ENCODE data around the gene C5orf47.
"Not testable (repeated sequence)": the region's sequence is repeated elsewhere in the genome, so short reads cannot be mapped to it uniquely, and the experiment has no call there.

C5orf47 gene

DNA sequence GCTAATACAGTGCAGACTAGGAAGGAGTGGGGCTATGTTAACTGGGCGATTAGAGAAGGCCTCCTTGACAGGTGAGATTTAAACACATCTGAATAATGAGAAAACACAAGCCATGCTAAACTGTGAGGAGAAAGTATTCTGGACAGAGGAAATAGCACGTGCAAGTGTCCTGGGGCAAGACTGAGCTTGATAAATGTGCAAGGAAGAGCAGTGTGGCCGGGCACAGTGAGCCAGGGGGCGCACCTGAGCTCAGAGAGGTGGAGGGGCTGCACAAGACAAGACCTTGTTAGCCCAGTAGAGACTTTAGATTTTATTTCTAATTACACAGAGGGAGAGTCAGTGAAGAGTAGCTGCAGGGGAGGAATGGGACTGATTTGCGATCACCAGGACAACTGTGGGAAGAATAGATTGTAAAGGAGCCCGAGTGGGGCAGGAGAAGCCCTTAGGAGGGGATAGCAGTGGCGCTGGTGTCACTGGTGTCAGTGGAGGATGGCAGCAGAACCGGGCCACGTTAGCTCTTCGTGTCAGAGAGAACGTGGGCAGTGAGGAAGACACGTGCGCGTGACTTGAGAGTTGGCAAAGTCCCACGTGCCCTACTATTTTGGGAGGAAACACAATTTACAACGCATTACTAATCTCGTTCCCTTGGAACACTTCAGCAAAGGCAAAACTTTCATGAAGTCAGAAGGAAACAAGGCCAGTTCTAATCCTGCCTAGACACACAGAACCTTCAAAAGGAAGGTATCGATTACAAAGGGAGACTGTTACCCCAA is 17.9 kb upstream of the C5orf47 start:
- no peak for DNase-seq

DNA sequence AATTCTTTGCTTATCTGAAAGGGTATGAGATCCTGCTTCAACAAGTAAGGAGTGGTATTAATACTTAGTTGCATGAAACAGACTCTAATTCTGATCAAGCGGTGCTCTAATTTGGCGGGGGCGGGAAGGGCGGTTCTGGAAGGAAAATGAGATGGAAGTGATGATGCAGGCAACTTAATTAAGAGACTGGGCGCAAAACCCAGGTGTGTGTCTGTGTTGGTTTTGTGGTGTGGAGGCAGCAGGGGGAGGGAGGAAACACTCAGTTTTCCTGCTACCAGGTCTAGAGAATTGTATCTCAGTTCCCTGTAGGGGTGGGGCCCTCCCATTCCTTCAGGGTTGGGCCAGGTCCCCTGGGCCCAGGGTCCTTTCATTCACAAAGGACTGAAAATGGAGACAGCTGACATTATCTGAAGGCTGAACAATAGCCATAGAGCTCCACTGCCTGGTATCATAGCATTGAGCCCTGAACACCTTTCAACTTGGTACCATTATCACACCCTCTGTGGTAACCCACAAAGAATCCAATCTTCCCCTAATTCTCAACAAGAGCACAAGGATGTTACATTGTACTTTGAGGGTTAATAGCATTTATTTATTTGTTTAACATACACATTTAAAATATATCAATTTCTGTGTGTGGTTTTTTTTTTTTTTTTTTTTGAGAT is 17.2 kb upstream of the C5orf47 start:
- DNase-seq: no peak

DNA sequence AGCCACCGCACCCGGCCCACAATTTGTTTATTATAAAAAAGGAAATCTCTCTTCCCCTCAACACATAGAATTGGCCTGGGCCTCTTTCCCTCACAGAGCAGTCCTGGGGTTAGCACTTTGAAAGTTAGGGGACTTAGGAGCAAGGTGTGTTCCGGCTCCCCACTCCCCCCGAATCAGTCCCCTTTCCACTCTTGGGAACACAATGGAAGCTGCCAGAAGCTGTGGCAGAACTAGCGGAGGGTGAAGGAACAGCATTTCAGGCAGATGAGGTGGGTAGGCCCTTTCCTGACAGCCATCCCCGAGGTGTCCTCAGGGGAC is 16.4 kb upstream of the C5orf47 start:
- DNase-seq: no peak

DNA sequence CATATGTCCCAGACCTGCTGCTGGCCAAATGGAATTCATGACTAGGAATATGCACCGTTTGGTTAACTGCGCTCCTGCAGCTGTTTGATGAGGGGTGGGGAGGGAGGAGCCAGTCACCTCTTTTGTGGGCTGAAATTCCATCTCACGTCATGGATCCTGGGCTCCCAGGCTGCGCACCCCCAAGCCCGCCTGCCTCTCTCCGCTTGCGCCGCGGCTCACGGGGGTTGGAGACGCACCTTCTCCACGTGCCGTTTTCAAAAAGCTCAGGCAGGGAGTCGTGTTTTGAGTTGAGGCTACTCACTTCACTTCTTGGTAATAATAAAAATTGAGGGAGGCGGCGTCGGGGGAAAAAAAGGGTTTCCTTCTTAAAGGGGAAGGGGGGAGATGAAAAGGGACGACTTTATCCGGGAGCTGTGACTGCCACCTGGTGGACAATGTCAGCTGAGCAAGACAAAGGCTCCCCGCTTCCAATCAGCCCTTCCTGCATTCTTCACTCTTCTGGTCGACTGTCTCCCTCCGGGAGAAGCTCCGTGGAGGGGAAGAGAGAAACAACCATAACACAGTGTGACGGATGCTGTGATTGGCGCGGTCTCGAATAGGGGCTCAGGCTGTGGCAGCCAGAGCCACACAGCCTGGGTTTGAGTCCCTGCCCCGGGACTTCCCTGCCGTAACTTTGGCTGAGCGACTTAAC is 15.9 kb upstream of the C5orf47 start:
- peak; percentile 86 for DNase-seq

DNA sequence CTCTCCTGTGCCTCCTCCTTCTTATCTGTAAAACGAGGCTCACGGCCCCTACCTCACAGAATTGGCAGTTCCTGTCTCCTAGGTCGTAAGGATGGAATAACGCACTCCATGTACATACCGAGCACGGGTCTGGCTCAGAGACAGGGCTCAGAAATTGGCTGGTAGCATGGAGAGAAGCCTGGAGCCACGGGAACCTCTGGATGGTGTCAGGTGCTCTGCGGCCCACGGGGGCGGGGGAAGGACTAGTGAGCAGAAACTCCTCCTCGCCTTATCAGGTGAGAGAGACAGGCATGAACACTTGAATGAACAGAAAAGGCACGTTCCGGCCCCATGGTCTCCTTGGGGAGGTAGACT is 15.4 kb upstream of the C5orf47 start:
- DNase-seq: no peak

DNA sequence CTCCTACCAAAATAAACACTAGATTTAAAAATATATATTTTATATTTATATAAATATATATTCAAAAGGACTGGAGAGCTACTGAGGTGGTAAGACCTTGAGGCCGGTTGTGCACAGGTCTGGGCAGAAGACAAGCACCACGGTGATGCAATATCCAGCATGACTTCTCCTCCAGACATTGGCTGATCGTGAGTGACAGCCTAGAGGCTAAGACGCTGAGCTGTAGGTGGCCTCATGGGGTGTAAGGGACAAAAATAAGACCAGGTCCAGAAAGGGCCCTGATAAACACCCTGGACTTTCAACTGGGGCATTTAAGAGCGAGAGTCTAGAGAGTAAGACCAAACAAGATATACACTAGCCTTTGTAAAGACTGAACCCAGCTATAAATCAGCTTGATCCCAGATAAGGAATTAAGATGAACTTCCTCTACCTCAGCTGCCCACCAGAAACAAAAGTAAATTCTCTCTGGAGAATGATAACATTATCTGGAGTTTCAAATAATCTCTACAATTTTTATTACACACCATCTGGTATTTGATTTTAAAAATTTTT is 14.2 kb upstream of the C5orf47 start:
- DNase-seq: no peak

DNA sequence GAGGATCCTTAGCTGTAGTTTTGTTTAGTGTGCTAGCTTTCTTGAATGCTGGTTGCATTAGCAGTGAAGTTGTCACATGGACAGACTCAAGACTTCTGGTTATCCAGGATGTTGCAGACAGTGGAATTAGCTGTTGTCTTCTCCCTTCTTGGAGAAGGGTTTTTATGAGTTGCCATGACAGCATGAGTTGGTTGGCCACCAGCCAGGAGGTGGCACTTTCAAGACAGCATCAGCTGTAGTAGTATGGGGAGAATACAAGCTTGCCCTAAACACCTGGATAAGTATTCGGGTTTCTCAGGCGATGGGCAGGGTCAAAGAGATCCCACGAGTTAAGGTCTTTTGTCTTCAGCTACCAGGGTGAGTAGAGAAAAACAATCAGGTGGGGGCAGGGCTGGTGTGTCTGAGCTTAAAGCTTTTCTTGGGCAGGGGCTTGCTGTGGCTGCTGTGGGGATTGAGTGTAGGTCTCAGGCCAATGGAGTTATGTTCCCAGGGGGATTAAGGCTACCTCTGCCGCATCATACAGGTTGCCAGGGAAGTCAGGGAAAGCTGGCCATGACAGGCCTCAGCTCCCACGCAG is 7.7 kb upstream of the C5orf47 start:
- DNase-seq: no peak

DNA sequence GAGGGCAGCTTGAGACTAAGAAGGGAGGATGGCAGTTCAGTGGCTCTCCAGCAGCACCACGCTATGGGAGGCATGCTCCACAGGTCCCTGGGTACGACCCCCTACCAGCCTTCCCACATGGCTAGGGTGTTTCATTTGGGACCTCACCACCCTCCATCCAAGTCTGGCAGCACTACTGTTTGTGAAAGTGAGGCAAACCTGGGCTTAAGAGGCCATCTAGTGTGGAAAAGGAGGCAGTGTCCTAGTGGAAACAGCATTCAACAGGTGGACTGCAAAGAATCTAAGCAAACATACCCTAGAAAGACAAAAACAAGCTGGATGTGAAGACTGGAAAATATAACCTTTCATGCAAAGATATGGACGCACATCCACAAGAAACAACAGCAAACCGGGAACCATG is 4.8 kb upstream of the C5orf47 start:
- DNase-seq: no peak

DNA sequence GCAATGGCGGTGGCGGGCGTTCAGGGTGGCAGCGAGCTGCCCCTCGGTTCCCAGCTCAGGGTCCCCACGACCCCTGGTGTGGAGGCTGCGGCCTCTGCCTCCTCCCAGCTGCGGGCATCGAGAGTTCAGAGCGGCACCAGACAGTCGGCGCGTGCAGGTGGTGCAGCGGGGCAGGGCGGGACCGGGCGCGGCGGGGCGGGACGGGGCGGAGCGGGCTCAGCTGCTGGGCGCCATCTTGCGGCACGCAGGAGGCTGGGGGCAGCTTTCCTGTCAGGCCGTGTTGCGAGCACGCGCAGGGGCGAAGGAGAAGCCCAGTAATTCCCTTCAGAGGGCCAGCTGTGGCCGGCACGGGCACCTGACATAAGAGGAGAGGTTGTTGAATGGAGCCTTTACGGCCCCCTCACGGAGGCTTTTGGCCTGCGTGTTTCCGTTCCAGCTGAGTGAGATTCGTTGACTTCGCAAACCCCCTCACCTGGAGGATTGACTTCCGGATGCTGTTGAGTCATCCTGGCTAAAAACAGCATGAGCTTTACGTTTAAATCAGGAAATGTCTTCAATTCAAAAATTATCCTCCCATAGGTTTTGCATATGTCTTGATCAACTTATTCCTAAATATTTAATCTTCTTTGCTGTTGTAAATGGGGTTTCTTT is 587 bp downstream of the C5orf47 start:
- no peak for DNase-seq

DNA sequence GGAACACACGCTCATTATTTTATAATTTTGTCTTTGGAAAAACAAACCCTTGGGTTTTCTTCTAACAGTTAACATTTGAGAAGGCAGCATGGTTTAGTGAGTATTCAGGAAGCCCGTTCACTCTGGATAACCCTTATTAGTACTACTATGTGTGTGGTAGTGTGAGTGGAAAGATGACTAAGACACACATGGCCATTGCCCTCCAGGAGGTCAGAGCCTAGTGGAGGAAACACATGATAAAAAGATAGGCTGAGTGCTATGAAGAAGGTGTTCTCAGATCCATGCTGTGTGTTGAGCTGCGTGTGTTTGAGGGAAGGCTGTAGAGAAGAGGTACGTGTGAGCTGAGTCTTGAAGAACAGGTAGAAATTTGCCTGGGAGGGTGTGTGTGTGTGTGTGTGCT is 8.4 kb downstream of the C5orf47 start:
- no peak for DNase-seq

DNA sequence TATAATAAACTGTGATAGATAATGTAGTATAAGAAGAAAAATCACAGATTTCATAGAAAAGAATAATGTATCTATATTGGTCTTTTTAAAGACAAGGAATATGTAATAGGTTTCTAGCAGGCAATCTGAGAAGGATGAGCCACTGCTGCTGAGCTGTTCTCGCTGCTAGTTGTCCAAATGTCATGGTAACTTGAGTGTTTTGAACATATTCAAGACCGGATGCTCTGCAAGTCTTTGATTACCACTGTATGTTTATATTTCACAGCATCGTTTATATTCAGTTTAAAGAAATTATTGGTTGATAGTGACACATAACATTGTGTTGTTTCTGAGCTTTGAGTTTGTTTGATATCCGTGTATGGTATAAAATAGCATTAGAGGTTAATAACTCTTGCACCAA is 9.6 kb downstream of the C5orf47 start:
- DNase-seq: no peak

DNA sequence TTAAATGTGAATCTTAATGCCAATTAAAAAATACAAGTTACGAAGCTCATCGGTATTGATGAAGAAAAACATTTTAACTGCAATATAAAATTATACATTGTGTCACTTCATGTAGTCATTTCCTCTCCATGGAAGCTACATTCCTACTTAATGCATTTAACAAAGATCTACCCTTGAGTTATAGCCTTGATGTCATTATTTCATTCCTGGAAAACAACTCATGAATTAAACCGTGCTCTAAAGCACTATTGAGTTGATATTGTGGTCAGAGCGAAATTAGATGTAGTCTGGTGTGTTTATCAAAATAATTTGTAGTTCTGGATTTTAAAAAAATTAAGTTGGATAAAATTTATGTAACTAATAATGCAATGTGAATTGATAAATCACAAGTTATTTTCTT is 11.1 kb downstream of the C5orf47 start:
- no peak for DNase-seq

DNA sequence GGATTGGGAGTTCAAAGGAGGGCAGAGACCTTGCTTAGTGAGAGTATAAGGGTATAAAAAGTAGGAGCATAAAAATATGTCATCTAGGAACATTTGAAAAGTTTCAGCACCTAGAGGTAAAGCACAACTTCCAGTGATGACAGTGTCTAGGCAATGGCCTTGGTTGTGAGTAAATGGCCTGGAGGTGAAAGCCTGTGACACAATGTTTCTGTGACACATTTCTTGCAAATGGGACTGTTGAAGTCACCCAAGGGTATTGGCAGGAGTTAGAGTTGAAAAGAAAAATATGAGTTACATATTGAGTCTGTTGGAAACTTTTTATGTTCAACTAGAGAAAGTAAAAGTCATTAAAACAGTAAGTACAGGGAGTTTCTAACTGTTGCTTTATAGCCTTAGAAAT is 14.8 kb downstream of the C5orf47 start:
- no peak for DNase-seq

DNA sequence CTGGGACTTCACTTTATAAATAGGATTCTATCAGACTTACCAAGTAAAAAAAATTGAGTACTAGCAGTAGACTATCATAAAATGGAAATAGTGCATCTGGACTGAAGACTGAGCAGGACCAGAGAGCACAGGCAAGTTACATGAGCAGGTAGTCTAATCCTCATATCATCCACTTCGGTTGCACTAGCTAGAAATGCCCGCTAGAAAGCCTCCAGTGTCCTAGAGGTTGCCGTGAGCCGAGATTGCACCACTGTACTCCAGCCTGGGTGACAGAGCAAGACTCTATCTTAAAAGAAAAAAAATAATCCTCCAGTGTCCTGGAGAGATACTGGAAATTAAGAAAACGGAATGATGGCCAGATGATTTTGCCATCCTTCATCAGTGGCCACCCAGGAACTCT is 20.0 kb downstream of the C5orf47 start:
- no peak for DNase-seq

DNA sequence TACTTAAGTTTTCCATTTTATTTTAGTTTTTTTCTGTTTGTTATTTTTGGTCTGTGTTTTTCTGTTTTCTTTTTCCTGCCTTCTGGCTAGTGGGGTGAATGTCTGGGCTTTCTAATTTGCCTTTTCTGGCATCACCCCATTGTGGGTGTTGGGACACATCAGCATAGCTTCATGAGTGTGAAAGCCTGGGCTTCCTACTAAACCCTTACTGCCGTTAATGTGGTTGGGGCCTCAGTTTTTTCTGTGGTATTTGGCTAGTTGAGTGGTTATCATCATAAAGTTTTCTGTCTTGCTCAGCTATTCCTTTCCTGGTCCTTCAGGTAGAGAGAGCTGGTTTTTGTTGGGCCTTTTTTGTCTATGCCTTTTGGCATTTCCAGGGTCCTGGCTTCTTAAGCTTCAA is 21.4 kb downstream of the C5orf47 start:
- DNase-seq: no peak

DNA sequence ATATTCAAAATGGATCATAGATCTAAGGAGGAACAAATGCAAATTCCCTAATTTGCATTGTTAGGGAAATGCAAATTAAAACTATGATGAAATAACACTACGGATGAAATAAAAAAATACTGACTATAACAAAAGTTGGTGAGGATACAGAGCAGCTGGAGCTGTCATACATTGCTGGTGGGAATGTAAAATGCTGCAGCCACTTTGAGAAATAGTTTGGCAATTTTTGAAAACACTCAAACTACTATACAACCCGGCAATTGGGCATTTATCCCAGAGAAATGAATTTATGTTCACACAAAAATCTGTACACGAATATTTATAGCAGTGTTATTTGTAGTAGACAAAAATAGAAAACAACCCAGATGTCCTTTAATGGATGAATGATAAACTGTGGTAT is 22.5 kb downstream of the C5orf47 start:
- no peak for DNase-seq

DNA sequence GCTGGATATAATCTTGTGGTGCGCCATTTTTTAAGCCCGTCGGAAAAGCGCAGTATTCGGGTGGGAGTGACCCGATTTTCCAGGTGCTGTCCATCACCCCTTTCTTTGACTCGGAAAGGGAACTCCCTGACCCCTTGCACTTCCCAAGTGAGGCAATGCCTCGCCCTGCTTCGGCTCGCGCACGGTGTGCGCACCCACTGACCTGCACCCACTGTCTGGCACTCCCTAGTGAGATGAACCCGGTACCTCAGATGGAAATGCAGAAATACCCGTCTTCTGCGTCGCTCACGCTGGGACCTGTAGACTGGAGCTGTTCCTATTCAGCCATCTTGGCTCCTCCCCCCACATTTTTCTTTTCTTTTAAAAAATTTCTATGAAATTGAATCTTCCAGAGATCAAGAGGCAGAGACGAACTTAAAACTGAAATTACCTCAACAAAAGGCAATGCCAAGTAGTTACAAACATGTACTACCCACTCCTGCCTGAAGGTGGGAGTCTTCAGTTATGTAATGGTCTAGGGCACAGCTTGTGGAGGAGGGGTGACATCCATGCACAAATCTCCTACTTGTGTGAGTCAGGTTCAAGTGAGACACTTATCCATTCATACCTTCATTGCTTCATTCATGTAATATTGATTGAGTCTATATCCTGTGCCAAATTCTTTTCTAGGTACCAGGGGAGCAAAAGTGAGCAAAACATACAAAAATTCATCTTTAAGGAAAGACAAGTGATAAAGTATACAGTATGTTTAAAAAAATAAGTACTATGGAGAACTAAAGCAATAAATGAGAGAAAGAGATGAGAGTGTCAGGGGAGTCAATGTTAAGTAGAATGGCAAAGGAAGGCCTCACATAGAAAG is 31.3 kb downstream of the C5orf47 start:
- not testable (repeated sequence) for DNase-seq

DNA sequence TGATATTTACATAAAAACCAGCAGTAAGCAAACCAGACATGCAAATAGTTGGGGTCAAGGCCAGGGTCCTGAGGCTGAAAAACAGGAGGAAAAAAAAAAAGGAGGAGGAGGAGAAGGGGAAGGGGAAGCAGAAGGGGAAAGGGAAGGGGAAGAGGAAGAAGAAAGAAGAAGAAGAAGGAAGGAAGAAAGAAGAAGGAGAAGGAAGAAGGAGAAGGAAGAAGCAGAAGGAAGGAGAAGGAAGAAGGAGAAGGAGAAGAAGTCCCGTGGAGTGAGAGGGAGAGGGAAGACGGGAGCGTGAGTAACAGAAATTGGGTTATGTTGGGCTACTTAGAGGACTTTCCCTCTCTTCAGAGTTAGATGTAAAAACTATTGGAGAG is 31.9 kb downstream of the C5orf47 start:
- no peak for DNase-seq

DNA sequence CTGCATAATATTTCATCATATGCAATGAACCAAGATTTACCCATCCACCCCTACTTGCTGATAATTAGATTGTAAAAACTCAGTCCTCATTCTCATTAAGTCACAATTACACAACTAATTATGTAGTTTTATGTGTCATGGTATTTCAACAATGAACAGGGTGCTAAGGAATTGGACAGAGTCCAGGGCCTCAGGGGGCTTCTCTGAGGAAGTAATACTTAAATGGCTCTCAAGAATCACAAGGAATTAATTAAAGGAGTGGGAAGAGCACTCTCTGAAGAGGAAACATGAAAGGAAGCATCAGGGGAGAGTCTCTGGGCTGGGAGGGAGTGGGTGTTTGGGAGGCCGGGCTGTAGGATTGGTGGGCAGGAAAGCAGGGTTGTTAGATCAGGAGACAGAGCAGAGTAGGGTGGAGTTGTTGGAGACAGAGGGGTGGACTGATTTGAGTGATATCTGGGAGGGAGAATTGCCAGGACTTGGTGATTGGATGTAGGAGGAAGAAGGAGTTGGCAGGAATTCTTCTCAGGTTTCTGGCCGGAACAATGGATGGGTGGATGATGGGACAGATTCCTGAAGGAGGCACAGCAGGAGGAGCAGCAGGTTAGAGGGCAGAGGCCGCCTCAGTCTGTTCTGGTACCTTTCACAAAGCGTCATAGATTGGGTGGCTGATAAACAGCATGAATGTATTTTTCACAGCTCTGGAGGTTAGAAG is 33.6 kb downstream of the C5orf47 start:
- no peak for DNase-seq

DNA sequence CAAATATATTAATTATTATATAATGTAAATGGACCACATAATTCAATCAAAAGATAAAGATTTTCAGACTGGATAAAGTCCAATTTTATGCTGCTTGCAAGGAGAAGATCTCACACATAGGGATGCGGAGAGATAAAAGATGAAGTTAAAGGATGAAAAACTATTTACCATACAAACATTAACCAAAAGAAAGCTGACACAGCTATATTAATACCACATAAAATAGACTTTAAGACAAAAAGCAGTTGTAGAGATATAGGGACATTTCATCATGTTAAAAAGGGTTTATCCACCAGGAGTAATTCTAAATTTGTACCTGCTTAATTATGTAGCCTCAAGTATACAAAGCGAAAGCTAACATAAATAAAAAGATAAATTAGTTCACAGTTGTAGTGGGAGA is 41.3 kb downstream of the C5orf47 start:
- no peak for DNase-seq

DNA sequence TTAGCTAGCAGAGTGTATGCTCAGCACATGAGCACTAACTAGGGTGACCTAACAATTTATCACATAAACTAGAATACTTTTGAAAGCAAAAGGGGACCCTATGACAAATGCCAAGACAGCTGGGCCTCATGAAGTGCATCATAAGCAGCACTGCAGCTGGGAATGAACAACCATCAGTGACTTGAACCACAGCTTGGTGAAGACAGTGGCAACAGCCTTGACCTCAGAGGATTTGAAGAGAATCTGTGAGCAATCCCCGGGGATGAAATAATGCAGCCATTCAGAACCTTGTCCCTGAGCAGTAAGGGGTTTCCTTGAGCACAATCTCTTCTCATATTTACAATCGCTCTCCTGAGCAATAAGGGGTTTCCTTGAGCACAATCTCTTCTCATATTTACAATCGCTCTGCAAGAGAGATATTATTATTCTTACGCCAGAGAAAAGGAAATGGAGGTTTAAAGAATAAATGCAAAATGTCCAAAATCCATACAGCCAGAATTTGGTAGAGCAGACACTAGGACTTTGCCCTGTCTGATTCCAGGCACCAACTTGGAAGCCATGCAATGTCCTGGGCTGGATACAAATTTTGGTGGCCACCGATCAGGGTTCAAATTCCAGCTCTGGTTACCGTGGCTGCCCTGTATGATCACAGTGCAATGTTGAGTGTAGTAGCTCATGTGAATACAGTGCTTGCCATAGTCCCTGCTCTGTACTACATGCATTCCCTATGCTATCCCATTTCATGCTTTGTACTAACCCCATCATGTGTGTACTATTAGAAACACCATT is 55.7 kb downstream of the C5orf47 start:
- DNase-seq: no peak

Measured in left hindlimb (tissue), 1 donor.